ENCODE measurements around the gene CHTF18.

GRCh38 chr16:799948-800833 lies 11.8 kb downstream of the CHTF18 start, which contains the start of gene GNG13:
- TF ChIP-seq CTCF (optimal IDR thresholded peaks at IDR 0.05 in 1 of 3, IDR thresholded peaks at IDR 0.05 in 1 of 3, conservative IDR thresholded peaks at IDR 0.05 in 1 of 3; ENCODE audit: extremely low read depth in 1 of 3, insufficient read depth in 2 of 3, low read length in 3 of 3) (no peak), EZH2 (IDR thresholded peaks at IDR 0.05; ENCODE audit: low read length) (peak; percentile 49)

All from keratinocyte (primary cell).